ENCODE results near the gene NDUFA6. TPM values are rescaled to one million over a fixed set of nuclear protein-coding genes. Genes with fewer than 3 reads are reported as not detected.
"Not testable (repeated sequence)": the region's sequence is repeated elsewhere in the genome, so short reads cannot be mapped to it uniquely, and the experiment has no call there.

NDUFA6 gene
- total RNA-seq, 1 donor from 2014 or later: 52.6 TPM

DNA sequence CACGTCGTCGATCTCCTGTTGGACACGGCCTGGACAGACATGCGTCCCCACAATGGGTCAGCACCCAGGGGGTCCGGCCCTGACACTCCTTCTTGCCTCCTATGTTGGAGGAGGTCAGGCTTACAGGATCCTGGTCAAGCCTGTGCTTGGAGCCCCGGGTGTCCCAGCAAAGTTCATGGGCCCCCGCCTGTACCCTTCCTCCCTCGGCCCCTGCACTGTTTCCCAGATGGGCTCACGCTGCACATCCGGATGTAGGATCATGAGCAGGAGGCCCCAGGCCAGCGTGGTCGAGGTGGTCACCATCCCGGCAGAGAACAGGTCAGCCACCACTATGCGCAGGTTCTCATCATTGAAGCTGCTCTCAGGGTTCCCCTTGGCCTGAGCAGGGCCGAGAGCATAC lies 37.0 kb upstream of the NDUFA6 start:
- Mint-ChIP-seq H3K4me3 (no peak overlapping the region), H3K36me3 (peaks cover 2% of the 10 kb centered on the region), H3K27me3 (ENCODE audit: low read depth) (no peaks in the 10 kb centered on the region)

DNA sequence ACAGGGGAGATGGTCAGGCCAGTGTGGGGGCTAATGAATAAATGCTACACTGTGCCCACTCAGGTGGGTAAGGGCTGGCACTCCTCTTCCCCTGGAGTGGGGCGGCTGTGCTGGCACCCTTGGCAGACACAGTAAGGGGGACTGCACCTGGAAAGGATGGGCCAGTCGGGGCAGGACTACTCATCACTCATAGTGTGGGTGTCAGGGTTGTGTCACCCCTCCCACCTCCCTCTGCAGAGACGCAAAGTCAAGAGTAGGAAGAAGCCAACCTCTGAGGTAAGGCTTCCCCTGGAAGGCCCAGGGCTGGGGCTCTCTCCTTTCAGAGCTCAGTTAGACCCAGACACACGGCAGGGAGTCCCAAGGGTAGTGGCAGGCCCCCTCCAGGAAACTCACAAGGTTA lies 33.0 kb upstream of the NDUFA6 start:
- H3K27me3 Mint-ChIP-seq (ENCODE audit: low read depth); H3K4me3 Mint-ChIP-seq; H3K4me1 Mint-ChIP-seq; H3K27ac Mint-ChIP-seq; H3K36me3 Mint-ChIP-seq; H3K9me3 Mint-ChIP-seq; DNase-seq (ENCODE audit: low spot score in 2 of 2, unreplicated experiment in 2 of 2): not testable (repeated sequence)

More for the DNA sequence above, 37.0 kb upstream of the NDUFA6 start:
- H3K27ac Mint-ChIP-seq: no peak overlapping the region
- H3K9me3 Mint-ChIP-seq: no peaks in the 10 kb centered on the region
- H3K4me1 Mint-ChIP-seq: no peaks in the 10 kb centered on the region
- TF ChIP-seq, protein P1, sequence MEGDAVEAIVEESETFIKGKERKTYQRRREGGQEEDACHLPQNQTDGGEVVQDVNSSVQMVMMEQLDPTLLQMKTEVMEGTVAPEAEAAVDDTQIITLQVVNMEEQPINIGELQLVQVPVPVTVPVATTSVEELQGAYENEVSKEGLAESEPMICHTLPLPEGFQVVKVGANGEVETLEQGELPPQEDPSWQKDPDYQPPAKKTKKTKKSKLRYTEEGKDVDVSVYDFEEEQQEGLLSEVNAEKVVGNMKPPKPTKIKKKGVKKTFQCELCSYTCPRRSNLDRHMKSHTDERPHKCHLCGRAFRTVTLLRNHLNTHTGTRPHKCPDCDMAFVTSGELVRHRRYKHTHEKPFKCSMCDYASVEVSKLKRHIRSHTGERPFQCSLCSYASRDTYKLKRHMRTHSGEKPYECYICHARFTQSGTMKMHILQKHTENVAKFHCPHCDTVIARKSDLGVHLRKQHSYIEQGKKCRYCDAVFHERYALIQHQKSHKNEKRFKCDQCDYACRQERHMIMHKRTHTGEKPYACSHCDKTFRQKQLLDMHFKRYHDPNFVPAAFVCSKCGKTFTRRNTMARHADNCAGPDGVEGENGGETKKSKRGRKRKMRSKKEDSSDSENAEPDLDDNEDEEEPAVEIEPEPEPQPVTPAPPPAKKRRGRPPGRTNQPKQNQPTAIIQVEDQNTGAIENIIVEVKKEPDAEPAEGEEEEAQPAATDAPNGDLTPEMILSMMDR (IDR thresholded peaks at IDR 0.05; ENCODE audit: unreplicated experiment): no peak
- no peak for DNase-seq (ENCODE audit: low spot score in 2 of 2, unreplicated experiment in 2 of 2)

GRCh38 chr22:42120231-42121021 lies 29.9 kb upstream of the NDUFA6 start:
- H3K36me3 Mint-ChIP-seq; H3K9me3 Mint-ChIP-seq; DNase-seq (ENCODE audit: low spot score in 2 of 2, unreplicated experiment in 2 of 2); H3K4me3 Mint-ChIP-seq; H3K27ac Mint-ChIP-seq; H3K27me3 Mint-ChIP-seq (ENCODE audit: low read depth); H3K4me1 Mint-ChIP-seq: not testable (repeated sequence)

- peaks cover 24% of the 10 kb centered on the region for H3K36me3 Mint-ChIP-seq
- no peaks in the 10 kb centered on the region for H3K4me1 Mint-ChIP-seq
- TF ChIP-seq, protein P1 (IDR thresholded peaks at IDR 0.05; ENCODE audit: unreplicated experiment): no peak
- no peak overlapping the region for H3K4me3 Mint-ChIP-seq
- no peak overlapping the region for H3K27ac Mint-ChIP-seq
- H3K9me3 Mint-ChIP-seq: peaks cover 21% of the 10 kb centered on the region
- DNase-seq (ENCODE audit: low spot score in 2 of 2, unreplicated experiment in 2 of 2): no peak
- no peaks in the 10 kb centered on the region for H3K27me3 Mint-ChIP-seq (ENCODE audit: low read depth)
Observed at GRCh38 chr22:42116848-42117424, 26.4 kb upstream of the NDUFA6 start.

DNA sequence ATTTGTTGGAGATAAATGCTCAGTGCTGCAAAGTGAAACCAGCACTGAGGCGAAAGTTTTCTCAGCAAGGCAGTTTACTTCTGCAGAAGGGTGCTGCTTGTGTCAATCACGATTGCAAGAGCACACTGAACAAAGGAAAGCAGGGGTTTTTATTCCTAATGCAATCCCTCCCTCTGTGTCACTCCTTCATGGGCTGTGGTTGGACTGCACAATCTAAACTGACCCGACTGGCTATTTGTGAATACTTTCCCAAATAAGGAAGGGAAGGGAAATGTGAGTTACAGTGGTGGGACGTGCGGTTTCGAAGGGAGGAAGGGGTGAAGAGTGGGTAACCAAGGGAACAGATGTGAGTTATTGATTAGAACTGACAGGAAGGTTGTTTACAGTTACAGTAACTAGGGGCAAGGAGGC lies 24.9 kb upstream of the NDUFA6 start:
- not testable (repeated sequence) for H3K27me3 Mint-ChIP-seq (ENCODE audit: low read depth); H3K4me3 Mint-ChIP-seq; DNase-seq (ENCODE audit: low spot score in 2 of 2, unreplicated experiment in 2 of 2); H3K4me1 Mint-ChIP-seq; H3K27ac Mint-ChIP-seq
- Mint-ChIP-seq H3K9me3 (peaks cover 21% of the 10 kb centered on the region), H3K36me3 (peaks cover 24% of the 10 kb centered on the region)

DNA sequence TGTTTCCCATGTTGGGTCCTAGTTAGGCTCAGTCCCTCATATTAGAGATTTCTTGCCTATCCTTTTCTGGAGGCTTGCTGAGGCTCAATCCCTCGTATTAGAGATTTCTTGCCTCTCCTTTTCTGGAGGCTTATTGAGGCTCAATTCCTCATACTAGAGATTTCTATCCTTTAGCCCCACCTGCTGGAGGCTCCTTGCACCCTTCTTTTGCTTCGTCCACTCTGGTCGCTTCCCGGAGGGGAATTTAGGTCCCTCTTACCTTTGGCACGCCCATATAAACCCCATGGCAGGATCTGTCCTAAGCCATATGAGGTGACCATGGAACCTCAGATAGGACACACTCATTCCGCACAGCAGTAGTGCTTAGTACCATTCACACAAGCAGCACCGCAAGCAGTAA lies 24.1 kb upstream of the NDUFA6 start:
- Mint-ChIP-seq H3K27me3 (ENCODE audit: low read depth) (no peaks in the 10 kb centered on the region), H3K4me1 (no peaks in the 10 kb centered on the region), H3K4me3 (no peak overlapping the region), H3K27ac (no peak overlapping the region), H3K36me3 (peaks cover 24% of the 10 kb centered on the region), H3K9me3 (peaks cover 21% of the 10 kb centered on the region)
- TF ChIP-seq, protein P1 (IDR thresholded peaks at IDR 0.05; ENCODE audit: unreplicated experiment): no peak
- DNase-seq (ENCODE audit: low spot score in 2 of 2, unreplicated experiment in 2 of 2): no peak

GRCh38 chr22:42112793-42113192 lies 22.2 kb upstream of the NDUFA6 start:
- not testable (repeated sequence) for DNase-seq (ENCODE audit: low spot score in 2 of 2, unreplicated experiment in 2 of 2); H3K27me3 Mint-ChIP-seq (ENCODE audit: low read depth); H3K4me3 Mint-ChIP-seq; H3K4me1 Mint-ChIP-seq; H3K27ac Mint-ChIP-seq
- Mint-ChIP-seq H3K9me3 (peaks cover 21% of the 10 kb centered on the region), H3K36me3 (peaks cover 24% of the 10 kb centered on the region)

All from mesothelial cell of epicardium (in vitro differentiated cells).